22Rv1 (cell line): Measurements from ENCODE around the gene LRCH1.

Source experiments
- ZFX ChIP-seq: fragments of 450-650 bp; IDR thresholded peaks from 2 replicates; pipeline ENCODE4 v1.6.1; 2017; ENCODE audit warnings: antibody characterized with exemption, borderline replicate concordance
- TF ChIP-seq, protein P1 (sequence below): fragments of 450-650 bp; IDR thresholded peaks from 2 replicates; pipeline ENCODE4 v1.5.1; 2017; ENCODE audit warnings: mild to moderate bottlenecking

DNA sequence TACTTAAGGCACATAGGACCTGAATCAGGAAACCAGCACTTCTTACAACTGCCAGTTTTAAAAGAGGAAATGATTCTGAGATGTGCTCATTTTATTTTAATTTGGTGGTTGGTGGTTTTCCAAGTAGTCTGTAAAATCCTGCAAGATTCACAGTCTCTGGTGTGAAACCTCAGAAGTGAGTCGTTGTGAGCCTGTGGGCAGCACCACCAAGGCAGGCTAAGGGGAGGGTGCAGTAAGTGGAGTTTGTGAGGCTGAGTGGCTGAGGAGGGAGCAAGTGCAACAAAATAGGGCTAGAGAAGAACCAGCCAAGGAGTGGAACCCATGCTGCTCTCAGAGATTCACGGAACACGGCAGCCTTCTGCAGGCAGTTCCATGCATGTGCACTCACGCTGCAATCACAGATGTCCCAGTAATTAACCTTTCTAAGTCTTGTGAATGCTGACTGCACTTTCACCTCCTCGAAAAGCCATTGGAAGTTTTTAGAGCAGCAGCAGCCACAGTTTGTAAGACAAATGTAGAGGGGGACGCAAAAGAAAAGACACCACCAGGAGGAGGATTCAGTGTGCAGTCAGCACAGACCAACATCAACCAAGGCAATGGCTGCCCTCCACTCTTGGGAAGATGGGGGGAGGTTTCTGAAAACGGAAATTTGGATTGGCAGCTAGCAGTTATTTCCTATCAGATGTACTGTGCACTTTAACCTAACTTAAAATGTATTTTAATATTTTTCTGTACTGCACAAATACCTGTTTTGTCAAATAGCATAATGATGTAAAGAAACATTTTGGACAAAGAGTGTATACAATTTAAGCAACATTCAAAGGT, 199.1 kb downstream of the LRCH1 start:
- TF ChIP-seq, protein P1, sequence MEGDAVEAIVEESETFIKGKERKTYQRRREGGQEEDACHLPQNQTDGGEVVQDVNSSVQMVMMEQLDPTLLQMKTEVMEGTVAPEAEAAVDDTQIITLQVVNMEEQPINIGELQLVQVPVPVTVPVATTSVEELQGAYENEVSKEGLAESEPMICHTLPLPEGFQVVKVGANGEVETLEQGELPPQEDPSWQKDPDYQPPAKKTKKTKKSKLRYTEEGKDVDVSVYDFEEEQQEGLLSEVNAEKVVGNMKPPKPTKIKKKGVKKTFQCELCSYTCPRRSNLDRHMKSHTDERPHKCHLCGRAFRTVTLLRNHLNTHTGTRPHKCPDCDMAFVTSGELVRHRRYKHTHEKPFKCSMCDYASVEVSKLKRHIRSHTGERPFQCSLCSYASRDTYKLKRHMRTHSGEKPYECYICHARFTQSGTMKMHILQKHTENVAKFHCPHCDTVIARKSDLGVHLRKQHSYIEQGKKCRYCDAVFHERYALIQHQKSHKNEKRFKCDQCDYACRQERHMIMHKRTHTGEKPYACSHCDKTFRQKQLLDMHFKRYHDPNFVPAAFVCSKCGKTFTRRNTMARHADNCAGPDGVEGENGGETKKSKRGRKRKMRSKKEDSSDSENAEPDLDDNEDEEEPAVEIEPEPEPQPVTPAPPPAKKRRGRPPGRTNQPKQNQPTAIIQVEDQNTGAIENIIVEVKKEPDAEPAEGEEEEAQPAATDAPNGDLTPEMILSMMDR: no peak
- no peak for TF ChIP-seq ZFX
